Astrocyte of the spinal cord (primary cell): ENCODE results near the gene PDIA6.

ENCODE experiments used
- DNase-seq: peaks from one replicate; pipeline ENCODE4 v3.0.0; 2011; ENCODE audit warnings: low read depth, low spot score
- H3K4me3 ChIP-seq: 2 replicates; pipeline ENCODE4 v1.5.1; 2011; ENCODE audit warnings: low read depth, mild to moderate bottlenecking, low read length, moderate library complexity
- in situ Hi-C: cut with HindIII; loops from 2 replicates; pipeline ENCODE4 v1.10.0; 2017; ENCODE audit warnings: low sequenced_read_pairs
- TF ChIP-seq, protein P1 (sequence below): IDR thresholded peaks from 2 replicates; pipeline ENCODE4 v1.5.1; 2012; ENCODE audit warnings: low read depth, mild to moderate bottlenecking, low read length, inconsistent platforms

PDIA6 gene

DNA sequence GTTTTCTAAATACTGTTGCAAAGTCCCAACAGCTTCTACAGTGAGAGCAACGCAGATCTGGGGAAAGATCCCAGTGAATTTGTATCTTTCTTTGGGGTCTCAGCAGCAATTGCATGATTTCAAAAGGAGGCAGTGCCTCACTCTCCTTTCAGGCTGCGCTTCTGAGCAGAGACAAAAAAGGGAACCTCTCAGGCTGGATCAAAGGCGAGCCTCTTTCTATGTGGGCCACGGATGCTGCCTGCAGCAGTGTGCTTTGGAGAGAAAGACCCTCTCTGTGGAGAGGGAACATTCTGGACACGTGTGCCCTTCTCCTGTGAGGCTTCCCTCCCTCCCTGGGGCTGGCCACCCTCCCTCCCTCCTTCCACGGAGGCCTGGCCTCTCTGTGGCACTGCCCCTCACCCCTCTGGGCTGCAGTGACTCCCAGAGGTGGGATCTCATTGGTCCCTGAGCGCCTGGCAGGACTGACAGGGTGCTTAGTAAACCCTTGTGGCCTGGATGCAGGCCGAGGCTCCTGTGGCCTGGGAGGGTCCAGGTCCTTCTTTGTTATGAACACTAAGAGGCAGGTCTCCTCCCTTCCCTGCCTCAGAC, 21.6 kb upstream of the PDIA6 start:
- DNase-seq = peak; percentile 14
- TF ChIP-seq, protein P1, sequence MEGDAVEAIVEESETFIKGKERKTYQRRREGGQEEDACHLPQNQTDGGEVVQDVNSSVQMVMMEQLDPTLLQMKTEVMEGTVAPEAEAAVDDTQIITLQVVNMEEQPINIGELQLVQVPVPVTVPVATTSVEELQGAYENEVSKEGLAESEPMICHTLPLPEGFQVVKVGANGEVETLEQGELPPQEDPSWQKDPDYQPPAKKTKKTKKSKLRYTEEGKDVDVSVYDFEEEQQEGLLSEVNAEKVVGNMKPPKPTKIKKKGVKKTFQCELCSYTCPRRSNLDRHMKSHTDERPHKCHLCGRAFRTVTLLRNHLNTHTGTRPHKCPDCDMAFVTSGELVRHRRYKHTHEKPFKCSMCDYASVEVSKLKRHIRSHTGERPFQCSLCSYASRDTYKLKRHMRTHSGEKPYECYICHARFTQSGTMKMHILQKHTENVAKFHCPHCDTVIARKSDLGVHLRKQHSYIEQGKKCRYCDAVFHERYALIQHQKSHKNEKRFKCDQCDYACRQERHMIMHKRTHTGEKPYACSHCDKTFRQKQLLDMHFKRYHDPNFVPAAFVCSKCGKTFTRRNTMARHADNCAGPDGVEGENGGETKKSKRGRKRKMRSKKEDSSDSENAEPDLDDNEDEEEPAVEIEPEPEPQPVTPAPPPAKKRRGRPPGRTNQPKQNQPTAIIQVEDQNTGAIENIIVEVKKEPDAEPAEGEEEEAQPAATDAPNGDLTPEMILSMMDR = no peak

DNA sequence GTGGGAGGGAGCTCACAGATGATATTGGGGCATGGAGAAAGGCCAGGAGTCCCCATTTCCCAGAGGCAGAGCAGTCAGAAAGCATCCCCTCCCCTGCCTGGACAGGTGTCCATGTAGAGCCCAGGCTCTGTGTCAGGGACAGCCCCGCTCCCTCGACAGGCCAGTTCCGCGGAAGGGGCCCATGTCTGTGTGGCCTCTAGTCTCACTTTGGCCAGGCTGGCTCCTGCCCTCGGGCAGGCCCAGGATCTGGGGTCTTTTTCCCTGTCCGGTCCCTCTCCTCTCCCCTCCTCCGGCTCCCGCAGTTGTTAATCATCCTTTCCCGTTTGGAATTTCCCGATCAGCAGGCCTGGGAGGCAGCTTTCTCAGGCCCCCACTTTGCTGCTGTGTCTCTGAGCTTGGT, 20.4 kb upstream of the PDIA6 start:
- in situ Hi-C loops = no loop called here
- DNase-seq = no peak

More for the DNA sequence above, 21.6 kb upstream of the PDIA6 start:
- no peak overlapping the region for H3K4me3 ChIP-seq
- in situ Hi-C loops = no loop called here

DNA sequence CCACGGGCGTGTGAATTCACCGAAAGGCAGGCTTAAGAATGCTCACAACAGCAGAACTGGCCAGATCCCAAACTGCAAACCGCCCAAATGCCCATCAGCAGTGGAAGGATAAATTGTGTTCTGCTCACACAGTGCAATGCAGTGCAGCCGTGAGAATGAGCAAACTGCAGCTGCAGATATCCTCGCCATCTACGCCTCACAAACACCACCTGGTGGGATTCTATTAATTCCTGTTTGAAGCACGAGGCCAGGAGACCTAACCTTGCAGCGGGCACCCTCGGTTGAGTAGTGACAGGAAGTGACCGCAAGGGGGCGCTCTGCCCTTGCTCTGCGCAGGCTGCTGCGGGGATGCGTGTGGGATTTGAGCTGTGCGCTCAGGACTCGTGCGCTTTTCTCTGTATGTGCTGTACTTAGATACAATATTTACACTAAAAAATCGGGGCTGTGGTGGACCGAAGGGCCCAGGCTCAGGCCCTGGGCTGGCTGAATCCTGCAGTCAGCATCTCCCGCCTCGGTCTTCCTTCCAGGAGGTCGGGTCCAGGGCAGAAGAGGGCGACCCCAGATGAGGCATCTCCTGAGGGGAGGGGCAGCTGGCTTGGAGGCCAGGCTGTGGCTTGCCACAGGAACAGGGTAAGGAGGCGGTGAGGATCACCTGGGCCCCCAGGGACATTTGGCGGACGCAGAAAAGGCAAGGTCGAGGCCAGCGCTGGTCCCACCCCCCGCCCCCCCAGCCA, 19.8 kb upstream of the PDIA6 start:
- in situ Hi-C loops = no loop called here
- TF ChIP-seq, protein P1 = peak; percentile 95
- peak; percentile 76 for DNase-seq
- H3K4me3 ChIP-seq = no peak overlapping the region

More for the DNA sequence above, 20.4 kb upstream of the PDIA6 start:
- TF ChIP-seq, protein P1 = no peak
- no peak overlapping the region for H3K4me3 ChIP-seq

DNA sequence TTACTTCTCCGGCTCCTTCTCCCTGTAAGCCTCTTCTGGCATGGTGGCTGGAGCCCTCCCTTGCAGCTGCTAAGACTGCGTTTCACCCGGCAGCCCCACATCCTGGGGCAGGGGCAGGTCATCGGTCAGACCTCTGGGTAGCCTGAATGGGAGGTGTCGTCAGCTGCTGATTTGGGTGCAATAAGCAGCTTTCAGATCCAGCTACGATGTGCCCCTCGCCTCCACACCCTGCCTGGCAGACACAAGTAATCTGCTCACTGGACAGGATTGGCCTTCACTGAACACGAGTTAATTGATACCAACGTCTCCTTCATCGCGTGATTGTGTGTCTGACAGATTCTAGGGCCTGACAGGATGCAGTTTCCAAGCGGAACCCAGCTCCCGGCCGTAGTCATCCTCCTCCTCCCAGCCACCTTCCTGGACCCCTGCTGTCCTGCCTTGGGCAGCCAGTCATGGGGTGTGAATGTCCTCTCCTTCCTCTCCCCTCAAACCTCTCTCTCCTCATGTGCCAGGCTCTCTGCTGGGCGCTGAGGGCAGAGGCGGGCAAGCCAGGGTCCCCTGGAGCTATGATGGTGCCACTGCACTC, 18.9 kb upstream of the PDIA6 start:
- TF ChIP-seq, protein P1 = no peak
- no peak for DNase-seq
- in situ Hi-C loops = no loop called here
- H3K4me3 ChIP-seq = no peak overlapping the region

DNA sequence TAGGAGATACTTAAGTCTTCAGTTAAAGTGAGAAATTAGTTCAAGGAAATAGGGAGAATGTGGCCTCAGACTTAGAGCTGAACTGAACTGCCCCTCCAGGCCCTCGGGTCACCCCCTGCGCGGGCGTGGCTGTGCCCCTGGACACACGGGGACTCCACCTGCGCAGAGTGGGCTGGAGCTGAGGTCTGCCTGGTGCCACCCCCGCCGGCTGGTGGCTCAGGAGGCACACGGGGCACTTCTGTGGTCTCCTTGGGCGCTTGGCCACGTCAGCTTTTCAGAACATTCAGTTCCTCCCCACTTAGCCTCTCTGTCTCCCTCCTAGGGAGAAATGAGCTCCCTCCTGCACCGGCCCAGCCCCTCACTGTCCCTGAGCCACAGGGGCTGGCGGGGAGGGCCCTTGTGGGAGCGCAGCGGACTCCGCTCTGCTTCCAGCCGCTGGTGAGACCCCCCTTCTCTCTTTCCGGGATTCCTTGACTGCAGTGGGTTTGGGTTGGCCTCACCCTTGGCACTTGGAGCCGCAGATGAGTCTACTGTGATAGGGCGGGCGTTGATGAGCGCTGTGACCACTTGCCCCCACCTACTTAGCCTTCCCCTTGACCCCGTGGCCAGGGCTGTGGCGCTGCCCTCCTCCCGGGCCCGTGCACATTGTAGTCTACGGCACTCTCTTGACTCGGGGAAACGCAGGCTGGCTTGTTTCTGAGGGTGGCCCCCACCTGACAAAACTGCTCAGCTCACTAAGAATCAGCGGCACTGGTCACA, 18.2 kb upstream of the PDIA6 start:
- TF ChIP-seq, protein P1 = no peak
- DNase-seq = no peak
- no peak overlapping the region for H3K4me3 ChIP-seq
- in situ Hi-C loops = no loop called here

DNA sequence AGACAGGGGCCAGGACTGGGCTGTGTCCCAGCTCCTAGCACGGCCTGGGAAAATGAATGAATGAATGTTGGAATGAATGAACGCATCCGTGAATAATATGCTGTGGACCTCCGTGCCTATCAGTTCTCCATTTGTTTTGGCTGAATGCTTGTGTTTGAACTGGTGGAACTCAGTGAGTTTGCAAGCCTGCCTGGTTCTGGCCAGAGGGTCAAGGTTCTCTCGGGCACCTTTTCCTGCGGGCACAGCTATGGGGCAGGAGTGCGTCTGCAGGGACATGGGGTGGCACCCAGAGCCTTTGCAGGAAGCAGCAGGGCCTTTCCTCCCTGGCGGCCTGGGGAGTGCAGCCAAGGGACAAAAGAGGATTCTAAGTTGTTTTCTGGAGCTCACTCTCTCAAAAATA, 17.6 kb upstream of the PDIA6 start:
- TF ChIP-seq, protein P1 = no peak
- in situ Hi-C loops = no loop called here
- no peak overlapping the region for H3K4me3 ChIP-seq
- DNase-seq = no peak
